IPS-NIHi11 (cell line): ENCODE data around the gene MTA2.
"Not testable (repeated sequence)": the region's sequence is repeated elsewhere in the genome, so short reads cannot be mapped to it uniquely, and the experiment has no call there.

Experiments used
- DNase-seq: peaks from one replicate; pipeline ENCODE4 v3.0.0; 2012; ENCODE audit warnings: mixed read lengths, low spot score

MTA2 gene

GRCh38 chr11:62601372-62602140 lies at the start of gene MTA2:
TSS of gene MTA2 (minus strand) at chr11:62601865. CDS start at chr11:62601450, 415 bp downstream.
- peak; percentile 88 for DNase-seq

DNA sequence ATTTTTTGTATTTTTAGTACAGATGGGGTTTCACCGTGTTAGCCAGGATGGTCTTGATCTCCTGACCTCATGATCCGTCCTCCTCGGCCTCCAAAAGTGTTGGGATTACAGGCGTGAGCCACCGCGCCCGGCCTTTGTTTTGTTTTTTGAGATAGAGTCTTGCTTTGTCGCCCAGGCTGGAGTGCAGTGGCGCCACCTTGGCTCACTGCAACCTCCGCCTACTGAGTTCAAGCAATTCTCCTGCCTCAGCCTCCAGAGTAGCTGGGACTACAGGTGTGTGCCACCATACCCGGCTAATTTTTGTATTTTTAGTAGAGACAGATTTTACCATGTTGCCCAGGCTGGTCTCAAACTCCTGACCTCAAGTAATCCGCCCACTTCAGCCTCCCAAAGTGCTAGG lies 48.6 kb upstream of the MTA2 start:
- not testable (repeated sequence) for DNase-seq

GRCh38 chr11:62649486-62649885 lies 47.8 kb upstream of the MTA2 start:
- DNase-seq: no peak

GRCh38 chr11:62648967-62649364 lies 47.3 kb upstream of the MTA2 start:
- no peak for DNase-seq

DNA sequence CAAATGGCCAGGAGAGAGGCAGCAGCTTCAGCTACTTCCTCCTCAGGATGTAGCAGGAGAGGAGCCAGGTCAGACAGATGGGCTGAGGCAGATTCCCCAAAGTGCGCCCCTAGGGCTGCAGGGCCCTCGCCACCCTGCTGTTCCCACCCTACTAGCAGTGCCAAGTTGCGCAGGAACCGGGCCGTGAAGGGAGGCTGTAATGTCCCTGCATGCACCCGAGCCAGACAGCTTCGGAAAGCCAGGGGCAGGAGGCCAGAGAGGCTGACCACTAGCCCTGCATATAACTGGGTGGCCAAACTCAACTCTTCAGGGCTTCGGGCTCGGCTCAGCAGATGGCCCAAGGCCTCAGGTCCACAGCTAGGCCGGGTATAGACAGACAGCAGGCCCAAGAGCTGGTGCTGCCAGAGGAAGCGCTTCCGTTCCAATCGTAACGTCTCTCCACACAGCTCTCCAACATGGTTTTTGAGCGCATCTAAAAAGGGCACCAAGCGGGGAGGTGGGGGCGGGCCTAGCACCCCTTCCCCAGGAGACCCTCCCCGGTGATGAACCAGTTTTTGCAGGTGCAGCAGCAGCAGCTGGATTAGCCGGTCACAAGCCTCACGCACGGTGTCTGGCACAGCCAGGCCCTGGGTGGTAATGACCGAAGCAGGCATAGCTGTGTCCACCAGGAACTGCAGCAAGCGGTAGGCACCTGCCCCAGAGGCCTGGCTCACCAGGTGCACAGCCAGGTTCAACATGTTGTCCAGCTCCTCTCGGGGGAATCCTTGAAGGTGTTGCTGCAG lies 46.7 kb upstream of the MTA2 start:
- no peak for DNase-seq

GRCh38 chr11:62647609-62648005 lies 45.9 kb upstream of the MTA2 start:
- DNase-seq: no peak

GRCh38 chr11:62646825-62647608 lies 45.4 kb upstream of the MTA2 start:
- DNase-seq: no peak

DNA sequence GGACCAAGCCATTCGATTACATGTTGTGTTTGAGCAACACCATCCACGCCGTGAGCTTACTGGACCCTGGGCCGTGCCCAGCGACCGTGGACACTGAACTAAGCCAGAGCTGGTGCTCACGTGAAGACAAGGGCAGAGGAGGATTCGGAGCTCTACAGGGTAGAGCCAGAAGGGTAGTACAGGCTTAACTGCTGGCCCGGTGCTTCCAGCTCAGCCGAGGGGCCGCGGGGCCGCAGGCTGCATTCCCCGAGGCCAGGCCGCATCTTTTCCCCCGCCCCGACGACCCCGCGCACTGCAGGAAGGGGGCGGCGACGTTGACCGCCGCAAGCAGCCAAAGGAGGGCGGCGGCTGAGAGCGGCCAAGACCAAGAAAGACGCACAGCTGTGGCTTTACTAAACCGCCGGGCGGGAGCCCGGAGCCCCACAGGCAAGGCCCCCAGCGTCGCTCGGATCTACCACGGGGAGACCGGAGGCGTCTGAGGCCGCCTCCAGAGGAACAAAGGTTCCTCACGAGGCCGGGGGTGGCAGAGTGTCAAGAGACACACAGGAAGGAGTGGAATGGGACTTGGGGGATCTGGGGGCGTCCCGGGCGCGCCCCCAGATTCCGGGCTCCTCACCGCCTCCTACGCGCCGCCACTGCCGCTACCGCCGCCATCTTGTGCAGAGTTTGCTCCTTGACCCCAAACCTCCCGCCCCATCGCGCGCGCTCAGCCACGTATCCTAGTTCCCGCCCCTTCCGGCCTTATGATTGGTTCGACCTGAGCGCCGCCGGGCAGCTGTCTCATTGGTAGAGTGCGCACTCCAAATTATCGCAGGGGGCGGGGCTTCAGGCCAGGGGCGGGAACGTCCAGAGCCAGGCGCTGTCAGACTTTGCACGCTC lies 44.5 kb upstream of the MTA2 start, which contains the start of gene GANAB:
Gene GANAB (minus strand): TSS at position 668 of the 879 bp plus-strand sequence. CDS start 14 bp downstream, at position 654.
- peak; percentile 100 for DNase-seq

DNA sequence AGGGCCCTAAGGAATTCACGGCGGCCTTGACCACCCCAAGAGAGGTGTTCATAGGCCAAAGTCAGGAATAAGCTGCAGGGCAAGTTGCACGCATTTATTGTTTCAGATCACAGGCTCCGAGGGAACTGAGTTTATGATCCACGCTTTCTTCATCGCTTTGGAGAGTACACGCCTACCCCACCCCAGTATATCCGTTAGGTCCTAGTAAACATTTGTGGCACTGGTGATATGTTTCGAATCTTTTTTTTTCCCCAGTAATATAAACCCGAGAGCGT lies 43.9 kb upstream of the MTA2 start:
- DNase-seq: no peak

DNA sequence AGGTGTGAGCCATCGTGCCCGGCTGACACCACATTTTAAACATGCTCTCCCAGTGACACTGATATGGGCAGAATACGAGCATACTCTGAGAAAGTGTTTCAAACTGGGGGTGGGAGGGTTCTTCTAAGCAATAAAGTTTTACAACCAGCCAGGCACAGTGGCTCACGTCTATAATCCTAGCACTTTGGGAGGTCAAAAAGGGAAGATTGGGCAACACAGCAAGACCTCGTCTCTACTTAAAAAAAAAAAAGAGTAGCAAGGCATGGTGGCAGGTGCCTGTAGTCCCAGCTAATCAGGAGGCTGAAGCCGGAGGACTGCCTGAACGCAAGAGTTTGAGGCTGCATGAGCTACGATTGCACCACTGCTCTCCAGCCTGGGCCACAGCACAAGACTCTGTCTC lies 42.6 kb upstream of the MTA2 start:
- DNase-seq: no peak

- no peak for DNase-seq
Observed at GRCh38 chr11:62632492-62632891, 30.8 kb upstream of the MTA2 start.

DNA sequence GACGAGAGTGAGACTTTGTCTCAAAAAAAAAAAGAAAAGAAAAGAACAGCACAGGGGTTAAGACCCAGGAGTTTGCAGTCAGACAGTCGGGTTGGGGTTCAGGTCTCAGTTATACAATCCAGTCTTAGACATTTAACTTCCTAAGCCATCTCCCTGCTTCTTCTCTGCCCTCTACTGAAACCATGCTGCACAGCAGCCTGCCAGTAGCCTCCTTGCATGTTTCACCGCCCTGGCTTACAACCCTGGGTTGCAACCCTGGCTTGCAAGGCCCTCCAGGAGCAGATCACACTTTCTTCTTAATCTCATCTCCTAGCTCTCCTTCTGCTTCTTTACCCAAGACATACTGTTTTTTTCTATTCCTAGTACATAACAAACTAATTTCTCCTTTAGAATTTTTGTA lies 26.0 kb upstream of the MTA2 start:
- DNase-seq: no peak

DNA sequence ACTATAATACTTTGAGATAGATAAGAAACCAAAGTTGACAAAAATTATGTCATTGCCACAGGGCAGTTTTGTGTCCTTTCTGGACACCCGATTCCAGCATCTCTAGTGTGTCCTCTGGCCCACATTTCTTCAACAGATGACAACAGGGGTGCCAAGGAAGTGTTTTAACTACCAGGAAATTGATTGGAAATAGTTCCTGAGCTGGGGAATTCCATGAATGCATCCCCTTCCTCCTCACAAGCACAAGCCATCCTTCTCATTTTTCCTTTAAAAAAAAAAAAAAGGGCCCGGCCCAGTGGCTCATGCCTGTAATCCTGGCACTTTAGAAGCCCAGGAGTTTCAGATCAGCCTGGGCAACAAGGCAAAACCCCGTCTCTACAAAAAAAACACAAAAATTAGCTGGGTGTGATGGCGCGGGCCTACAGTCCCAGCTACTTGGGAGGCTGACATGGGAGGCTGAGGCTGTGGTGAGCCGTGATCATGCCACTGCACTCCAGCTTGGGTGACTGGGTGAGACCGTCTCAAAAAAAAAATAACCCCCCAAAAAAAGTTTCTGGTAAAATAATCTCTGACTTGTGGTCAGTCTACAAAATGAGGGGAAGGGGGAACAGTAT lies 20.9 kb upstream of the MTA2 start:
- no peak for DNase-seq

DNA sequence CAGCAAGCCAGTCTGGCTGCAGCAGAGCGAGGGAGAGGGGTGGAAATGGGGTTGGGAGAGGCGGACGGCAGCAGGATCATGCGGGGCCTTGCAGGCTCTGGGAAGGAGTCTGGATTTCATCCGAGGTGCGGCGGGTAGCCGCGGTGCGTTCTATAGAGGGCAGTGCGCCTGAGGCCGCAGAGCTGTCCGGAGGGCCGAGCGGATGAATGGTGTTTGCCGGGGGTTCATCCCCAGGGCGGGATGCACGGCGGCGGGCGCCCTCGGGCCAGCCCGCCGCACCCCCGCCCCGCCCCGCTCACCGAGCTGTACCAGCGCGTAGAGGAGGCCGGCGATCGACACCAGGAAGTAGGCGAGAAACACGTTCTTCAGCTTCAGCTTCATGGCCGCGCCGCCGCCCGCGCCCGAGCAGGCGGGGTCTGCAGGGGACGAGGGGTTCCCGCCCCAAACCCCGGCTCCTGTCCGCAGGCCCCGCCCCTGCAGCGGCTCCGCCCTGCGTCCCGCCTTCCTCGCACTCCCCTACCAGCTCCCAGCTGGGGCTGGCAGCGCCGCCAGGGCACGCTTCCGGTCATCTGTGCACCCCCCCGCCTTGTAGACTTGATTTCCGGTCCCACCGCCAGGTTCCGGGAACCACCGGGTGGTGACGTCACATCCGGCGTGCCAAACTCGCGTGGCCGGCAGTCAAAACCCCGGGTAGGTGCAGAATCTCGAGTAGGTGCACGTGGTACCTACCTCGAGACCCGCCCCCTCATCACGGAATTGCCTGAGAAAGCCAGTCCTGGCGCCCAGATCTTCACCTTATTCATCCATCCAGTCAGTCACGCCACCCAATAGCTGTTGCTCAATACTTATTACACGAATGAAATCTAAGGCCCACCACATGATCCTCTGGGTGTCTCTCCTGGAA lies 20.2 kb upstream of the MTA2 start, which contains the start of gene B3GAT3:
Gene B3GAT3 (minus strand): TSS at position 420 of the 904 bp plus-strand sequence. CDS start 39 bp downstream, at position 381.
- DNase-seq: peak; percentile 99

GRCh38 chr11:62621027-62621566 lies 19.4 kb upstream of the MTA2 start:
- no peak for DNase-seq

DNA sequence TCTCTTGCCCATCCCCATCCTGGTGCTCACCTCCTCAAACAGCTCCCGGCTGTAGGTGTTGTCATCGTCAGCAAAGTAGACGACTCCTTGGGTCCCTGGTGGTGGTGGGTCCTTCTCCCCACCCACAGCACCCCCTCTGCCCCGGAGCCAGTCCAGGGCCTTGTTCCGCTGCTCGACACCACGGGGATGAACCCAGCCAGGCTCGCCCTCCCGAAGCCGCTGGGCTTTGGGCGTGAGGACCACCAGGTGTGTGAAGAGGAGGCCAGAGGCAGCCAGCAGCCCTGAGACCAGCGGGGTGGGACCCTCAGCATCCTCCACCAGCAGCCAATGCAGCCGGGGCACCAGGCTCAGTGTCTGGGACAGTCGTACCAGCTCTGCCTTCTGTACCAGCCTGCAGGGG lies 15.3 kb upstream of the MTA2 start:
- DNase-seq: not testable (repeated sequence)

DNA sequence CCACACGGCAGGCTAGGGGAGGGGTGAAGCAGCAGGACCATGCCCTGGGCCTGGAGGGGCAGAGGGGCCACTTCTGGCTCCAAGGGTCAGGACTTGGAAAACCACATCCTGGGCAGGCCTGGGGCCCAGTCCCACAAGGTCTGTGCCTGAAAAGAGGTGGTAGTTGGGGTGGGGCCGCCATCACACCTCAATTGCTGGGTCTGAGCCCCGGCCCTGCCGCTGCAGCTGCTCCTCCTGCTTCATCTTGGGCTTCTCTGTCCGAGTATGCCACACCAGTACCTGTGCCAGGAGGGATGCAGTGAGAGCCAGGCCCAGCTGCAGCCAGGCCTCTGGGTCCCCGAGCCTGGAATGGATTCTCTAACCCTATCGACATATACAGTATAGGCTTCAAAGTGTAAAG lies 13.9 kb upstream of the MTA2 start:
- no peak for DNase-seq

- DNase-seq: no peak
Observed at GRCh38 chr11:62614275-62614674, 12.6 kb upstream of the MTA2 start.

- DNase-seq: no peak
Observed at GRCh38 chr11:62613291-62613778, 11.7 kb upstream of the MTA2 start.
